Measurements from ENCODE around the gene TNKS2.
"Not testable (repeated sequence)": the region's sequence is repeated elsewhere in the genome, so short reads cannot be mapped to it uniquely, and the experiment has no call there.

The TNKS2 gene

GRCh38 chr10:91803386-91804125, 5.3 kb downstream of the TNKS2 start:
- Histone ChIP-seq H3K9me2 (replicated peaks; ENCODE audit: control insufficient read depth, low read length) (no peaks in the 10 kb centered on the region), H3K4me2 (ENCODE audit: low read length) (no peak overlapping the region), H3F3A (ENCODE audit: control insufficient read depth, insufficient read depth) (no peaks in the 10 kb centered on the region), H3K27ac (ENCODE audit: low read depth, low read length) (no peak overlapping the region), H3K9me3 (ENCODE audit: control insufficient read depth, insufficient read depth, low read length) (no peaks in the 10 kb centered on the region), H4K20me1 (ENCODE audit: control insufficient read depth, insufficient read depth, low read depth, low read length) (peaks cover 17% of the 10 kb centered on the region; the same call in 1 of the 2 replicates), H3K4me1 (ENCODE audit: control insufficient read depth, low read length) (peaks cover 12% of the 10 kb centered on the region), H3K36me3 (ENCODE audit: control insufficient read depth, low read length) (peaks cover 74% of the 10 kb centered on the region), H3K27me3 (ENCODE audit: control insufficient read depth, low read length) (no peaks in the 10 kb centered on the region), H3K79me2 (ENCODE audit: control insufficient read depth, low read length) (peaks cover 98% of the 10 kb centered on the region), H3K4me3 (ENCODE audit: low read length) (no peak overlapping the region)
- TF ChIP-seq EZH2phosphoT487 (IDR thresholded peaks at IDR 0.05; ENCODE audit: borderline replicate concordance, low read length) = no peak
- no peak for TF ChIP-seq CTCF (IDR thresholded peaks at IDR 0.05; ENCODE audit: low read depth, low read length, poor library complexity, severe bottlenecking)

- Histone ChIP-seq H3K4me3 (ENCODE audit: low read length) (no peak overlapping the region), H3K27ac (ENCODE audit: low read depth, low read length) (no peak overlapping the region), H3K36me3 (ENCODE audit: control insufficient read depth, low read length) (peaks cover 71% of the 10 kb centered on the region), H3K9me2 (replicated peaks; ENCODE audit: control insufficient read depth, low read length) (no peaks in the 10 kb centered on the region), H3K4me1 (ENCODE audit: control insufficient read depth, low read length) (peaks cover 12% of the 10 kb centered on the region), H3F3A (ENCODE audit: control insufficient read depth, insufficient read depth) (no peaks in the 10 kb centered on the region), H3K27me3 (ENCODE audit: control insufficient read depth, low read length) (no peaks in the 10 kb centered on the region), H4K20me1 (ENCODE audit: control insufficient read depth, insufficient read depth, low read depth, low read length) (peaks cover 17% of the 10 kb centered on the region; the same call in 1 of the 2 replicates), H3K4me2 (ENCODE audit: low read length) (no peak overlapping the region), H3K79me2 (ENCODE audit: control insufficient read depth, low read length) (peaks cover 98% of the 10 kb centered on the region), H3K9me3 (ENCODE audit: control insufficient read depth, insufficient read depth, low read length) (no peaks in the 10 kb centered on the region)
- no peak for TF ChIP-seq CTCF (IDR thresholded peaks at IDR 0.05; ENCODE audit: low read depth, low read length, poor library complexity, severe bottlenecking)
- TF ChIP-seq EZH2phosphoT487 (IDR thresholded peaks at IDR 0.05; ENCODE audit: borderline replicate concordance, low read length) = no peak
These were observed 5.9 kb downstream of the TNKS2 start for GRCh38 chr10:91804126-91804510.

- Histone ChIP-seq H3K4me2 (ENCODE audit: low read length) (no peak overlapping the region), H3K4me1 (ENCODE audit: control insufficient read depth, low read length) (peaks cover 6% of the 10 kb centered on the region), H3K79me2 (ENCODE audit: control insufficient read depth, low read length) (peaks cover 98% of the 10 kb centered on the region), H3K4me3 (ENCODE audit: low read length) (no peak overlapping the region), H3F3A (ENCODE audit: control insufficient read depth, insufficient read depth) (no peaks in the 10 kb centered on the region), H3K27ac (ENCODE audit: low read depth, low read length) (no peak overlapping the region), H3K9me3 (ENCODE audit: control insufficient read depth, insufficient read depth, low read length) (no peaks in the 10 kb centered on the region), H4K20me1 (ENCODE audit: control insufficient read depth, insufficient read depth, low read depth, low read length) (peaks cover 12% of the 10 kb centered on the region; the same call in 1 of the 2 replicates), H3K27me3 (ENCODE audit: control insufficient read depth, low read length) (no peaks in the 10 kb centered on the region), H3K36me3 (ENCODE audit: control insufficient read depth, low read length) (peaks cover 69% of the 10 kb centered on the region), H3K9me2 (replicated peaks; ENCODE audit: control insufficient read depth, low read length) (no peaks in the 10 kb centered on the region)
- TF ChIP-seq CTCF (IDR thresholded peaks at IDR 0.05; ENCODE audit: low read depth, low read length, poor library complexity, severe bottlenecking) = no peak
- no peak for TF ChIP-seq EZH2phosphoT487 (IDR thresholded peaks at IDR 0.05; ENCODE audit: borderline replicate concordance, low read length)
These were observed 7.0 kb downstream of the TNKS2 start for GRCh38 chr10:91805110-91805838.

GRCh38 chr10:91807264-91807663, 9.0 kb downstream of the TNKS2 start:
- not testable (repeated sequence) for H3F3A ChIP-seq (ENCODE audit: control insufficient read depth, insufficient read depth); H3K27ac ChIP-seq (ENCODE audit: low read depth, low read length); H3K4me2 ChIP-seq (ENCODE audit: low read length); H3K9me2 ChIP-seq (replicated peaks; ENCODE audit: control insufficient read depth, low read length); H3K9me3 ChIP-seq (ENCODE audit: control insufficient read depth, insufficient read depth, low read length); H3K4me1 ChIP-seq (ENCODE audit: control insufficient read depth, low read length); H3K4me3 ChIP-seq (ENCODE audit: low read length); H3K27me3 ChIP-seq (ENCODE audit: control insufficient read depth, low read length); H4K20me1 ChIP-seq (ENCODE audit: control insufficient read depth, insufficient read depth, low read depth, low read length)
- Histone ChIP-seq H3K79me2 (ENCODE audit: control insufficient read depth, low read length) (peaks cover 95% of the 10 kb centered on the region), H3K36me3 (ENCODE audit: control insufficient read depth, low read length) (peaks cover 53% of the 10 kb centered on the region)

Data from DOHH2 (cell line).